Measurements from ENCODE around the gene TLR5. TPM values are rescaled to one million over a fixed set of nuclear protein-coding genes. Genes with fewer than 3 reads are reported as not detected.

TLR5 gene
- total RNA-seq, 2 donors from 2014 or later: 8.2 to 10.1 TPM

DNA sequence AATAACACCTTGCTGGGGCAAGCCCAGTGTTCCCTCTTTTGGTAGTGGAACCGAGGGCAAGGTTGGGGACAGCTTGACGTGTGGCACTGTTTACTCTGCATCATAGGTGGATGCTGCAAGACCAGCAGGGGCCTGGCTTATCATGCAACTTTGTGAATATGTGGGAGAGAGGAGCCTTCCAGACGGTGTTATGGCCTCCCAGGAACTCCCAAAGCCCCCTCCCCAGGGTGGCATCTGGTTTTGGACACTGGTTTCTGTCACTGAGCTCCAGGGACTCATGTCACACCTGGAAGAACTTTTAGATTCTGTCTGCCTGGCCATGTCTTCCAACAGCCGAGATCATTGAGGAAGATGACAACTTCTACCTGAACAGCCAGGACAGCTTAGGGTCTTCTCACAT lies 1.4 kb upstream of the TLR5 start:
- H3K27ac ChIP-seq: no peak overlapping the region

DNA sequence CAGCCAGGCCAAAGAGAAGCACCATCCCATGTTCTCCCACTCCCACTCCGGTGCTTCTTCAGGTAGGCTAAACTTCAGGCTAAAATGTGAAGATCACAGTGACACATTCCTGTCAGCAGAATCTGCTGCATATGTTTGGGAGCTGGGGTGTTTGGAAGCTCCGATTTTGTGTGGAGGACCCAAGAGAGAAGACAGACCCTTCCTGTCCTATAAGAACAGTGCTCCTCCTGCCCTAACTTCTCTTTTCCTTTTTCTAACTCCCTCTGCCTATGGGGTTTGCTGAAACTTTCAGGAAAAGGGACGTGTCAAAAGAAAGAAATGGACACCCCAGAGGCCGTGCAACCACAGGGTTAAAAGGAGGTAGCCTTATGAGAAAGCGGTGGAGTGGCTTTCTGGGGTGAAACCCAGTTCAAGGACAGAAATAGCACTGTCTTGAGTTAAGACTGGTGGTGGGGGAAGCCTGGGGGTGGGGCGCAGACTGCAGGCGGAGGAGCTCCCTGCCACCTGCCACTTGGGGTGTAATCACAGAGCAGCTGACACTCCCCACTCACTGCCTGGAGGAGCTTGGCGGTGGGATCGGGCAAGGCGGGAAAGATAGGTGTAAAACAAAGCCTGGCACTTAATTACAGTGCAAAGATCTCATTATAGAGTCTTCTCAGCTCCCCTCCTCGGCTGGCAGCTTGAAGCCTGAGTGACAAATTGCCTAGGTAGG lies 645 bp upstream of the TLR5 start:
- TF ChIP-seq POLR2A (IDR thresholded peaks at IDR 0.05): no peak
- TF ChIP-seq CTCF (IDR thresholded peaks at IDR 0.05): no peak
- Histone ChIP-seq H3K27me3 (no peaks in the 10 kb centered on the region), H3K36me3 (replicated peaks in 1 of 2; ENCODE audit: insufficient read depth in 1 of 2, low read depth in 2 of 2) (no peaks in the 10 kb centered on the region), H3K9me3 (no peaks in the 10 kb centered on the region), H3K27ac (peak overlapping the region in 3 of 4 donors; percentile 70 to 72 (median 70)), H3K4me1 (peaks cover 41% of the 10 kb centered on the region), H3K4me3 (no peak overlapping the region)
- DNase-seq (peak in 3 of 4 donors; percentile 31 to 52 (median 52)), ATAC-seq (no peak)
- WGBS, 2 donors: 19 to 33% methylated on average over 10 to 11 of the region's 11 CpGs
- intact Hi-C loops (cut with DNase I): no loop called here

More for the DNA sequence above, 1.4 kb upstream of the TLR5 start:
- no peak overlapping the region for H3K4me3 ChIP-seq
- intact Hi-C loops (cut with DNase I): no loop called here
- no peaks in the 10 kb centered on the region for H3K36me3 ChIP-seq (replicated peaks in 1 of 2; ENCODE audit: insufficient read depth in 1 of 2, low read depth in 2 of 2)
- ATAC-seq: no peak
- H3K27me3 ChIP-seq: no peaks in the 10 kb centered on the region
- TF ChIP-seq POLR2A (IDR thresholded peaks at IDR 0.05) (no peak), CTCF (IDR thresholded peaks at IDR 0.05) (no peak)
- peaks cover 41% of the 10 kb centered on the region for H3K4me1 ChIP-seq
- H3K9me3 ChIP-seq: no peaks in the 10 kb centered on the region
- 73 to 80% methylated on average over 4 of the region's 4 CpGs for WGBS, 2 donors
- DNase-seq: no peak

- H3K9me3 ChIP-seq: no peaks in the 10 kb centered on the region
- H3K27me3 ChIP-seq: no peaks in the 10 kb centered on the region
- intact Hi-C loops (cut with DNase I): no loop called here
- peaks cover 46% of the 10 kb centered on the region for H3K4me1 ChIP-seq
- peak in 1 of 4 donors; percentile 10 for DNase-seq
- H3K36me3 ChIP-seq (replicated peaks in 1 of 2; ENCODE audit: insufficient read depth in 1 of 2, low read depth in 2 of 2): no peaks in the 10 kb centered on the region
- H3K27ac ChIP-seq: peak overlapping the region; percentile 48 to 72 (median 70)
- TF ChIP-seq CTCF (IDR thresholded peaks at IDR 0.05) (no peak), POLR2A (IDR thresholded peaks at IDR 0.05) (no peak)
- no peak overlapping the region for H3K4me3 ChIP-seq
- WGBS, 2 donors: 72 to 73% methylated on average over 10 to 11 of the region's 11 CpGs
- ATAC-seq: no peak
Observed at GRCh38 chr1:223142269-223142668, 779 bp downstream of the TLR5 start.

DNA sequence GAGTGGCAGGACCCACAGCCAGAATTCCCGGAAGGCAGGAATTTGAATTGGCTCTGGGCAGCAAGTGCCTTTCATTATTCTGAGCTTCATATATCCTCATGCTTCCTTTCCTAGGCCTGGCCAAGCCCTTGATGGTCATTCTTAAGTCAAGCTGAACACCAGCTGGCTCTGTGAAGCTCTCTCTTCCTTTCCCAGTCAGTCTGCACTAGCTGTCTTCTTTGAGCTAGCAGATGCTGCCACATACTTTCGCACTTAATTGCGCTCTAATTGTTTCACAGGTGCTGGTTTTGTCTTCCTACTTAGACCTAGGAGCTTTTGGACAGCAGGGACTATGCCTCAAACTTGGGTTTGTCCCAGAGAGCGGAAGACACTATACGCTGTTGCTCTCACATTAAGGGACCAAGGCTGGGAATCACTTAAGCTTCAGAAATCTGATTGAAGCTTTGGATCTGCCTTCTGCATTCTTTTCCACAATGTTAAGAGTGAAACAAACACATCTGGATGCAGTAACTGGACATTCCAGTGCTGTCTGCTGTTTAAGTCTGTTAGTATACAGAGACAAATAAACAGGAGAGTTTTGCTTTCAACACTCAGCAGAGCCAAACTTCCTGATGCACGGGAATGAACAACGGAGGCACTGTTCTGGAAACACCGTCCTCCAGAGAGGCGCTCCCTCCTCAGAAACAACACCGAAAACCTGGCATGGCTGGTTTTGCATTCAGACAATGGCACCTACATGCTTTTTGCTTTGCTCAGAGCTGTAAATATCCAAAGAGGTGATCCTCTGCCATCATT lies 2.2 kb downstream of the TLR5 start:
- WGBS, 2 donors: 69 to 76% methylated on average over 10 of the region's 10 CpGs
- no peaks in the 10 kb centered on the region for H3K36me3 ChIP-seq (replicated peaks in 1 of 2; ENCODE audit: insufficient read depth in 1 of 2, low read depth in 2 of 2)
- no peaks in the 10 kb centered on the region for H3K27me3 ChIP-seq
- ATAC-seq: no peak
- H3K4me3 ChIP-seq: no peak overlapping the region
- no peak for TF ChIP-seq CTCF (IDR thresholded peaks at IDR 0.05)
- no peak for TF ChIP-seq POLR2A (IDR thresholded peaks at IDR 0.05)
- DNase-seq: peak in 3 of 4 donors; percentile 45 to 47 (median 47)
- intact Hi-C loops (cut with DNase I): no loop called here
- peaks cover 51% of the 10 kb centered on the region for H3K4me1 ChIP-seq
- peak overlapping the region; percentile 50 to 73 (median 71) for H3K27ac ChIP-seq
- no peaks in the 10 kb centered on the region for H3K9me3 ChIP-seq

Measured in body of pancreas (tissue), 4 donors.